Measurements from ENCODE around the gene HS3ST6.
"Not testable (repeated sequence)": the region's sequence is repeated elsewhere in the genome, so short reads cannot be mapped to it uniquely, and the experiment has no call there.

The HS3ST6 gene

DNA sequence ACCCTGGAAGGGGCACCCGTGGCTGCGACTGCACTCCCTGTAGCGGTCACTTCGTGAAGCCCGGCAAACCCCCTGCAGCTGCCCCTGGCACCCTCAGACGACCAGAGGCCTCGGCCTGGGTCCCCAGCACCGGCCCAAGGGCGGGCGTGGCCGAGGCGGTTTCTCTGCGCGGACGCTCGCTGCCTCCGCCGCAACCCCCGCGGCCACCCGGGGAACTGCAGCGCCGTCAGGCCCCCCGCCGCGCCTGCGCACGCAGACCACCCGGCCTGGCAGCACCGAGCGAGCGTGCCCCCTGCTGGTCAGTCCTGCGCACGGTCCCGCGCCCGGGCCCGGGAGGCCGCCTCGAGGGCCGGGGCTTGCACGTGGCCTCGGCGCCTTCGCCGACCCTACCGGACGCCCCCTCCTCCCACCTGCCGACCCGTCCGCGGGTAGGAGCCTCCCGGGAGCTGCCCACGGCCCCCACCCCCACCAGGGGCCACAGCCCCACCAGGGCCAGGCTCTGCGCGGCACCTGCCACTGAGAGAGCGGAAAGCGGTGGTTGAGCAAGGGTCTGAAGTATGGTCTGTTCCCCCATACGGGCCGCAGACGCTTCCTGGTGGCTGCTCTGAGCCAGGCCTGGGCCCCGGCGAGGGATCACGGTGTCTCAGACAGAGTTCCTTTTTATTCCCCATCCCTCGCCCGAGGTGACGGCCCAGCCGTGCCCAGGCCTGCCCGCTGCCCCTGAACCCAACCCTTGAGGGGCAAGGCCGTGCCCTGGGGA, 11.5 kb upstream of the HS3ST6 start:
- peak; percentile 78 to 96 (median 90) for DNase-seq (ENCODE audit: low read depth in 3 of 3, low spot score in 1 of 3)

DNA sequence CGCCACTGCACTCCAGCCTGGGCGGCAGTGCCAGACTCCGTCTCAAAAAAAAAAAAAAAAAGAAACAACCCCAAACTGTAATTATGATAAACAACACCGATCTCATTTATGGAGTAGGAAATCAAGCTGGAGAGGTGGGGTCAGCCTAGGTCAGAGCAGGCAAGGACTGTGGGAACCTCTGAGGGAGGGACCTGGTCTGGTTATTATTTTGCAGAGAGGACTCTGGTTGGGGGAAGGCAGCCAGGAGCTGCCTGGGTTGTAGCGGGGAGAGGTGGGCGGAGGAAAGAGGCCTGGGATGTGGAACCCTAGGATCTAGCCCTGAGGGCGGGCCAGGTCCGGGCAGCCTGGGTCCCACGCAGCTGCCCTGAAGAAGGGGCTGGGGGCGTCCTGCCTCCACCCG, 10.9 kb upstream of the HS3ST6 start:
- no peak for DNase-seq (ENCODE audit: low read depth in 3 of 3, low spot score in 1 of 3)

DNA sequence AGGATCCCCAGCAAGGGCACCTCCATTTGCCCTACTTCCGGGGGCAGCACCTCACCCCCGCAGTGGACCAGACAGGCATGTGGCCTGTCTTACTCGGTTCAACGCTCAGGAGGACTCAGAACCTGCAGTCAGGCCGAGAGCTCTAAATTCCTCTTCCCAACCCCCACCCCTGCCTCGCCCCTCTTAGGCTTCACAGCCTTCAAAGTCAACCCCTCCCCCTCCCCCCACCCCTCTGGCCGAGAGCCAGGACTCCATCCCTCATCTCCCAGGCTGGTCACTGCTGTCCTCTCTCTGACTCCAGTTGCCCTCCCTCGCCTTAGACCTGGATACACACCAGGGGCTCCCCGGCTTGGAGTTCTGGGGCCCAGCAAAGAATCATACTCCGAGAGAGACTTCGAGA, 8.1 kb upstream of the HS3ST6 start:
- DNase-seq (ENCODE audit: low read depth in 3 of 3, low spot score in 1 of 3), result no peak

DNA sequence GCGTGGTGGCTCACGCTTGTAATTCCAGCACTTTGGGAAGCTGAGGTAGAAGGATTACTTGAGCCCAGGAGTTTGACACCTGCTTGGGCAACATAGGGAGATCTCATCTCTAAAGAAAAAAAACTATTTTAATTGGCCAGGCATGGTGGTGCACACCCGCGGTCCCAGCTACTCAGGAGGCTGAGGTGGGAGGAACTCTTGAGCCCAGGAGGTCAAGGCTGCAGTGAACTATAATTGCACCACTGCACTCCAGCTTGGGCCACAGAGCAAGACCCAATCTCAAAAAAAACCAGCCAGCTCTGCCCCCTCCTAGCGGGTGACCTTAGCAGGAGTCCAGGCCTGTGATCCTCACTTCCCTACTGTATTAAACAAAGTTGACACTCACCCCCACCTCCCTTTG, 5.9 kb upstream of the HS3ST6 start:
- no peak for DNase-seq (ENCODE audit: low read depth in 3 of 3, low spot score in 1 of 3)

DNA sequence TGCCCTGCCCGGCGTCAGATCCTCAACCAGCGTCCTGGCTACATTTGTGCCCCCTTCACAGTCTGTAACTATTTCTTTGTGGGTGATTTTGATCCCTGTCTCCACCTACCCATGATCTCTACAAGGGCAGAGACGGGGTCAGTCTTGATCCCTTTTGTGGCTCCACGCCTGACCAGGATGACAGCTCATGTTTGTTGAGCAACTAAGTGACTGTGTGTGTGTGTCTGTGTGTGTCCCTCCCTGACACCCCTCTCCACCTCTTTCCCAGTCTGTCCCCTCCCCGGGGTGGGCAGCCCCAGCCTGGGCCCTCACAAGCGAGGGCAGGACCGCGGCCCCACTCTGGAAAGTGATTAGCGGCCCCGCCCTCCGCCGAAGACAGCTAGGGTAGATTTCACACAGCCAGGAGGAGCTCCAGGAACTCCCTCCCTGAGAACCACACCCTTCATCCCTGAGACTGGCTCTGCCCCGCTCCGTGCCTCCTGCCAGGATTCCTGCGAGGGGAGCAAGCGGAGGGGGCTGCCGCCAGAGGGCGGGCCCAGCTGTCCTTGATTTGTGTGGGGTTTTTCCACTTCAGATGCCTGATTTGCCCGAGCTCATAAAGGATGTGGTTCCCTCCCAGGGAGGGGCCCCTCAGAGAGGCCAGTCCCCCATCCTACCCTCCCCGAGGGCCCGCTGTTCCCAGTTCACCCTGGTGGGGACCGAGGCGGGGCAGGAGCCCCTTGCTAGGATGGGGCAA, 5.3 kb upstream of the HS3ST6 start:
- DNase-seq (ENCODE audit: low read depth in 3 of 3, low spot score in 1 of 3), result no peak

DNA sequence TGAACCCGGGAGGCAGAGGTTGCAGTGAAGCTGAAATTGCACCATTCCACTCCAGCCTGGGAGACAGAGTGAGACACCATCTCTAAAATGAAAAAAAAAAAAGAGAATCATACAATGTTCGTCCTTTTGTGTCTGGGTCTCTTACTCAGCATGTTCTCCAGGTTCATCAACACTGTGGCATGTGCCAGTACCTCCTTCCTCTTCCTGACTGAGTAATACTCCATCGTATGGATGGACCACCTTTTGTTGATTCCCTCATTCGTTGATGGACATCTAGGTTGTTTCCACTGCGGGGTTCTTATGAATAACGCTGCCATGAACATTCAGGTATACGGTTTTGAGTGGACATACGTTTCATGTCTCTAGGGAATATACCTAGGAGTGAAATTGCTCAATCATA, 4.1 kb upstream of the HS3ST6 start:
- DNase-seq (ENCODE audit: low read depth in 3 of 3, low spot score in 1 of 3), result no peak

- DNase-seq (ENCODE audit: low read depth in 3 of 3, low spot score in 1 of 3), result no peak
Observed at GRCh38 chr16:1920727-1921171, 2.5 kb upstream of the HS3ST6 start.

GRCh38 chr16:1920122-1920521, 1.9 kb upstream of the HS3ST6 start:
- DNase-seq (ENCODE audit: low read depth in 3 of 3, low spot score in 1 of 3), result not testable (repeated sequence)

GRCh38 chr16:1919327-1919998, 1.2 kb upstream of the HS3ST6 start:
- no peak for DNase-seq (ENCODE audit: low read depth in 3 of 3, low spot score in 1 of 3)

DNA sequence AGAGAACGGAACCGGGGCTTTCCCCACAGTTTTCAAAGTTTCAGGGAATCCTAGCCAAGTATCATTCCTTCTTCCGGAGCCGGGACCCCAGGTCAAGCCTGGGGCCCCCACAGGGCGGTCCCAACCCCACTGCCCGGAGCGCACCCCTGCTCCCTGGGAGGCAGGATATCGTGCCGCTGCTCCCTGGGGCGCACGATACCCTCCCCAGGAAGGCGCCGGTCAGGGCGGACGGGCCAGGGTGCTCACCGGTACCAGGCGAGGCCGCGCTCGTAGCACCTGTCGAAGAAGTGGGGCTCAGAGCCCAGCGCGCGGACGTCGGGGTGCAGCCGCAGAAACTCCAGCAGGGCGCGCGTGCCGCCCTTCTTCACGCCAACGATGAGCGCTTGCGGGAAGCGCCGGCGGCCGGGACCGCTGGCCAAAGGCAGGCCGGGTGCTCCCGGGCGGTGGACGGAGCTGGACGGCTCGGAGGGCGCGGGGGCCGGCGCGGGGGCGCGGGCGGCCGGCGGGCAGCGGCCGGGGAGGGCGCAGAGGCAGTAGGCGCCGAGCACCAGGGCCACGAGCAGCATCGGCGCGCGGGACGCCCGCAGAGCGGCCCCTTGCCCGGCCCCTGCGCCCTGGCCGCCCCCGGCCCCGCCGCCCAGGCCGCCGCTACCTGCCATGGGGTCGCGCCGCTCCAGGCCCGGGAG, 407 bp downstream of the HS3ST6 start:
- no peak for DNase-seq (ENCODE audit: low read depth in 3 of 3, low spot score in 1 of 3)

DNA sequence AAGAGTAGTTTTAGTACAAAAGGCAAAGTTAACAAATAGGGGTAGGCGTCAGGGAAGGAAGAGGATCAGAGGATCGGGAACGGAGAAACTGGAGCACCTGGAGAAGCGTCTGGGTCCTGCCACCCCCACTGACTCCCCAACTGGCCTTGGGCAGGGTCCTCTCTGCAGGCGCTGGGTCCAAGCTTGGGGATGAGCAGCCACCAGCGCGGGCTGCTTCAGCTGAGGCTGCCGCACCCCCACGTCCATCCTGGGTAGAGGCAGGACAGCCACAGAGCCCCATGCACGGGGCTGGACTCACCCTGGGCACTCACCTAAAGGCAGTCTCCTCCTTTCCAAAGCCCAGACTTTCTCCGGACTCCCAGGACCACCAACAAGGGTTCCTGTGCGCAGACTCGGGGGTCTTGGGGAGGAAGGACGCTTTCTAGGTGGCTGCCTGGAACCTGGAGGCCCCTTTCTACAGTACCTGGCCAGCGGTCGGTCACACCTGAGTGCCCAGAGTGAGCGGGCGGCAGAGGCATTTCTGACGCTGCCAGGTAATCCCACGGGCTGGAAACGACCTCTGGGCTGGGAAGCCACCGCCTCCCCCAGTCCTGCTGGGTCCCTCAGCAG, 1.1 kb downstream of the HS3ST6 start:
- DNase-seq (ENCODE audit: low read depth in 3 of 3, low spot score in 1 of 3), result no peak

DNA sequence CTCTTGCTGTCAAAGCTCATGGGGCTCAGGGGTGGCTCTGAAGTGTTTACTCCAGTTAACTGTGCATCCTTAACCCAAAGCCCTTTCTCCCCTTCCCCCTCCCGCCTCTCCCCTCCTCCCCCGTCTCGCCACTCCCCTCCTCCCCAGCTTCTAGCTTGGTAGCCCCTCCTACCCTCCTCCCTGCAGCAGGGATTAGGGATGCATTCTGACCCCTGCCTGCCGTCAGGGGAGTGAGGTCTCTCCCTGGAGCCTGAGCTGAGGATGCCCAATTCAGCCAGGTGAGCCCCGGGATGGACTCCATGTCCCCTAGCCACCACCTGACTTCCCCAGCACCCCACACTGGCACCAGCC, 1.6 kb downstream of the HS3ST6 start:
- DNase-seq (ENCODE audit: low read depth in 3 of 3, low spot score in 1 of 3), result no peak

GRCh38 chr16:1915732-1916639, 2.2 kb downstream of the HS3ST6 start:
- no peak for DNase-seq (ENCODE audit: low read depth in 3 of 3, low spot score in 1 of 3)

- no peak for DNase-seq (ENCODE audit: low read depth in 3 of 3, low spot score in 1 of 3)
Observed at GRCh38 chr16:1914988-1915387, 3.2 kb downstream of the HS3ST6 start.

DNA sequence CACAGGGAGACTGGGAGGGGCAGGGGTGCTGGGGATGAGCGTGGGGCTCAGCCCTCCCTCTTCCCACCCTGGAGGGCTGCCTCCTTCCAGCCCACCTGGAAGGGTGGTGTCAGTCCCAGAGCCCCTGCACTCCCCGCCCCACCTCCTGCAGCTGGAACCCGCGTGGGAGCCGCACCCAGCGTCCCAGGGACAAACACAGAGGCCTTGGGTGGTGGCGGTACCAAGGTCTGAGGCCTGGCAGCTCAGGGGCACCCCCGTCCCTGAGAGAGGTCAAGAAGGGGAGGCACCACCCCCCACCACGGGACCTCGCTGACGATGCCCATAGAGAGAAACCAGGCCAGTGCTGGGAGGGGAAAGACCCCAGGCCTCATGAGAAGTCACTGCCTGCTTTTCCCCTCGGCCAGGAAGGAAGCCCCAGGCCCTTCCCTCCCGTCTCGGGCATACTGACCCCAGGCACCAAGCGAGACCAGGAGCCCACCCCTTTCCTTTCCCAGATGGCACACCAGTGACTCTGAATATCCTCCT, 4.1 kb downstream of the HS3ST6 start:
- no peak for DNase-seq (ENCODE audit: low read depth in 3 of 3, low spot score in 1 of 3)

DNA sequence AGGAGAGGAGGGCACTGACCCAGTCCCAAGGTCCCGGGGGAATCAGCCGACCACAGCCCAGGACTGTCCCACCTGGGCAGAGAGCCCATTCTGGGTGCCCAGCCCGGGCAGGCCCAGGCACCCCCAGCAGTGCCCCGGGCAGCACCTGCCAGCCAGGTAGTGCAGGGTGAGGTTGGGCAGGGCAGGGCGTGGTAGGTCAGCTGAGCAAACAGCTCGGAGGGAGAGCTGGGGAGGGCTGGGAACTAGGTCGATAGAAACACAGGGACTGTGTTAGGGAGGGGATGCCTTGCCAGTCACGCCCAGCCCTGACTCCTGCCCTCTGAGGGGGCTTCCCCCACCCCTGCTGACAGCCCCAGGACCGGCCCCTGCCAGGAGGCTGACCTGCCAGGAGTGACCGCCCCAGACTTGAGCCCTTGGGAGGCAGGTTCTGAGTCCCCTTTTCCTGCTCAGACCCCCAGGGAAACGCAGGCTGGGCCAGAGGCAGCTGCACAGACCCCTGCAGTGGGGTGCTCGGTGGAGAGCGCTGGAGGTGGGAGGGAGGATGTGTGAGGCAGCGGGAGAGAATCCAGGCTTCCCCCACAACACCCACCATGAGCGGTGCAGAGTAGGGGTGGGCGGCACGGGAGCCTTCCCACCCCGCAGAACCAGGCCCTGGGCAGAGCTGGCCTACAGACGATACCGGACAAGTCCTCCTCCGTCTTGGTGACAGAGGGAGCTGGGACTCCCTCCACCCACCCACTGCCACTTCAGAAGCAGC, 4.7 kb downstream of the HS3ST6 start:
- DNase-seq (ENCODE audit: low read depth in 3 of 3, low spot score in 1 of 3), result no peak

DNA sequence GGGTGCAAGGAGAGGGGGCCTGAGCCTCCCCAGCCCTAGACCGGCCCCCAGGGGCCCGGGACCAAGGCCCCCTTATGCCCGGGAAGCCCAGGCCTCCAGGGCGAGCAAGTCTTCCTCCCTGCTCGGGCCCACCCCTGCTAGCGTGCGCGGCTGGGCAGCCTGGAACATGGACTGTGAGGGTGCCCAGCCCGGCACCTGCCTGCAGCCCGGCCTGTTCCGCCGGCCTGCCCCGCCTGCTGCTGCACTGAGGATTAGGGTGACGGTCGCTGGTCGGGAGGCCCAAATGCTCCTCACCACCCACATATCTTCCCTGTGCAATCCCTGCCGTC, 6.0 kb downstream of the HS3ST6 start:
- no peak for DNase-seq (ENCODE audit: low read depth in 3 of 3, low spot score in 1 of 3)

- DNase-seq (ENCODE audit: low read depth in 3 of 3, low spot score in 1 of 3), result no peak
Observed at GRCh38 chr16:1911467-1912214, 6.6 kb downstream of the HS3ST6 start.

Measured in stimulated activated CD4-positive, alpha-beta T cell treated with anti-CD3 and anti-CD28 coated beads, TNF-alpha, amount 100 ng/mL, for 1 hour (primary cell).